GM19328 (cell line): Measurements from ENCODE around the gene PDXK.
A peak's percentile ranks its signal among the peaks of the same experiment; 100 is the strongest.

Experiments
- ATAC-seq: cut with Tn5 transposase; IDR thresholded peaks from one replicate; pipeline ENCODE4 v1.9.1; 2021; ENCODE audit warnings: mild to moderate bottlenecking, moderate library complexity; ENCODE audit not compliant: unreplicated experiment

The PDXK gene

DNA sequence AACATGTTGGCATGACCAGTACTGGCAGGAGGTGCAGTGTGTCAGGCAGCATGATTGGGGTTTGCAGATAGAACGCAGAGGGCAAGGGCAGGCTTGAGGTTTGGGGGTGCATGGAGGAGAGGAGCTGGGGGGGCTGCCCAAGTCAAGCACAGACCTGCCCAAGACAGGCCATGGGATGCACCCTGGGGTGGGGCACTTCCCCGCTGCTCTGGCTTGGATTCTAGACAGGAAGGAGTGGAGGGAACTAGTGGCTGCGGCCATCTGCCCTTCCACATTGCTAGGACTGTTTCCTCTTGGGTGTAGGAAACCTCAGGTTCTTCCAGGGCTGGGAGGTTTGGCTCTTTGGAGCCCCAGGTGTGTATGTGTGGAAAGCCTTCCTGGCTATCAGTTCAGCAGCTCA, 3.0 kb downstream of the PDXK start:
- ATAC-seq, result no peak

DNA sequence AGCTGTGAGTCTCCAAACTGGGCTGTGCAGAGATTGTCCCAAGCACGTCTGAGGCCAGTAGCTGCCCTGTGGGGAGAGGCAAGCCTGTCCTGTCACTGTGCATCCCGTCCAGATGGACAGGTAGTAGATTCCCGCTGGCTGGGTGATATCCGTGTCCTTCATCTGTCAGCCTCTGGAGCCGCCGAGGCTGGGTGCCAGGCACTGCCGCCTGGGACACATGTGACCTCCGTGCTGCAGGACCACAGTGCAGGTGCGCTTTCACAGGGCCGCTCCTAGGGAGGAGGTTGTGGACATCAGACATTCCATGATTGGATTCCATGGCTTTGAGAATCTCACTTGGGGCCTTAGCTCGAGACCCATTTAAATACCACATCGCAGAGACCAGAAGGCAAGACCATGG, 4.7 kb downstream of the PDXK start:
- no peak for ATAC-seq

DNA sequence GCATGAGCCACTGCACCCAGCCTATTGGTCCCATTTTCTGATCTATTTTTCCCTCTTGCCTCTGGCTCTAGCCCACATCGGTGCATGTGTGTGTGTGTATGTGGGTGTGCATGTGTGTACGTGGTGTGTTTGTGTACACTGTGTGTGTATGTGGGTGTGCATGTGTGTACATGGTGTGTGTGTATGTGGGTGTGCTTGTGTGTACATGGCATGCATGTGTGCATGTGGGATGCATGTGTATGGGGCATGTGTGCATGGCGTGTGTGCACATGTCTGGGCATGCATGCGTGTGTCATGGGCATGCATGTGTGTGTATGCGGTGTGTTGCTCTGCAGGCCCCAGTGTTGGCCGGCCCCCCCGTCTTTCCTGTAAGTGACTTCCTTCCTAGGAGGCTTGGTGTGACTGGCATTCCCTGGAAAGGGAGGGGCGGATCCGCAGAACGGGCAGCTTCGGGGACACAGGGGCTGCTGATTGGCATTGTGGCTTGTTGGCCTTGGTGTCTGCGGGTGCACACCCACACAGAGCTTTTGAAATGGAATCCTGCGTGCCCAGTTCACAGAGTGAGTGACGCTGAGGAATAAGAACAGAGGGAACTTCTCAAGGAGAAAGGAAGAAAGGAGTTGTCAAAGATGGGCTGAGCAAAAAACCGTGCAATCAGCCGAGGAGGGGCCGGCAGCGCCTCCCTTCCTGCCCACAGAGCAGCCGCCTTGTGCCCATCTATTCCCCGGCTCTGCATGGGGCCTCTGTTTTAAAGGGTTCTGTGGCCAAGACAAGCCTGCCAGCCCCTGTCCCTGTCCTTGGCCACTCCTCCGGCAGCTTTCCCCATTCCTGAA, 8.0 kb downstream of the PDXK start:
- ATAC-seq, result no peak

DNA sequence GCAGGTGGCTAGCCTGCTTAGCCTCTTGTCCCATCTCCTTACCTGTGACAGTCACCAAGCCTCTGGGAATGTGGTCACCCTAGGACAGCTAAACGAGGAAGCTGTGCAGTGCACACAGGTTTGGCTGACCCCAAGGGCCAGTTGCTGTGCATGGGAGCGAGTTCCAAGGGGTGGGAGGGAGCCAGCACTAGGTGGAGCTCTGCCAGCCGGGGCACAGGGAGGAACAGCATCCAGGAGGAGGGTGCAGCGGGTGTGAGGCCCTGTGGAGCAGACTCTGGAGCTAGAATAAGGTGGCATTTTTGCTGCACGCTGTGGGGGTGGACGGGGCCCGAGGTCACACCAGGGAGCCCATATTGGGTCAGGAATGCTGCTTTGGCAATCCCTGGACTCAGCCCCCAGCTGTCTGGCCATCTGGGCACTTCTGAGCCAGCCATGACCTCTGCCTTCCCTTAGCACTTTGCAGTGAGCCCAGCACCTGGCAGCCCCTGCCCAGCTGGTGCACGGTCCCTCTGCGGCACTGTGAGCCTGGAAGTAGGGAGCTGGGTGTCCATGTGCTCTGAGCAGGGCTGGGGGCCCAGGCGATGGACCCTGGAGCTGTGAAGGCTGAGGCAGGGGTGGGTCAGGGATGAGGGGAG, 8.7 kb downstream of the PDXK start:
- ATAC-seq, result no peak

DNA sequence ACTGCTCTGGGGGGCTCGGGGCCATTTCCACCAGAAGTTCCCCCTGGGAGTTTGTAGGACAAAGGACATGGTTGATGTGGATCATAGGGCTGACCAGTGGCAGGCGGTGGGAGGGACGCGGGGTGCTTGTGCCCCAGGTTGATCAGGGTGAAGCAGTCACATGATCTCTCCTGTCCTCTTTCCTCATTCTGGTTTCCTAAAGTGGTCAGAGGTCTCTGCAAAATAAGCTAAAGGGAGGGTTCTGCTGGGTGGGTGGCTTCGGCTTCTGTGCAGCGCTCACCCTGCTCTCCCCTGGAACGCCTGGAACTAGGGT, 9.2 kb downstream of the PDXK start:
- ATAC-seq, result no peak

DNA sequence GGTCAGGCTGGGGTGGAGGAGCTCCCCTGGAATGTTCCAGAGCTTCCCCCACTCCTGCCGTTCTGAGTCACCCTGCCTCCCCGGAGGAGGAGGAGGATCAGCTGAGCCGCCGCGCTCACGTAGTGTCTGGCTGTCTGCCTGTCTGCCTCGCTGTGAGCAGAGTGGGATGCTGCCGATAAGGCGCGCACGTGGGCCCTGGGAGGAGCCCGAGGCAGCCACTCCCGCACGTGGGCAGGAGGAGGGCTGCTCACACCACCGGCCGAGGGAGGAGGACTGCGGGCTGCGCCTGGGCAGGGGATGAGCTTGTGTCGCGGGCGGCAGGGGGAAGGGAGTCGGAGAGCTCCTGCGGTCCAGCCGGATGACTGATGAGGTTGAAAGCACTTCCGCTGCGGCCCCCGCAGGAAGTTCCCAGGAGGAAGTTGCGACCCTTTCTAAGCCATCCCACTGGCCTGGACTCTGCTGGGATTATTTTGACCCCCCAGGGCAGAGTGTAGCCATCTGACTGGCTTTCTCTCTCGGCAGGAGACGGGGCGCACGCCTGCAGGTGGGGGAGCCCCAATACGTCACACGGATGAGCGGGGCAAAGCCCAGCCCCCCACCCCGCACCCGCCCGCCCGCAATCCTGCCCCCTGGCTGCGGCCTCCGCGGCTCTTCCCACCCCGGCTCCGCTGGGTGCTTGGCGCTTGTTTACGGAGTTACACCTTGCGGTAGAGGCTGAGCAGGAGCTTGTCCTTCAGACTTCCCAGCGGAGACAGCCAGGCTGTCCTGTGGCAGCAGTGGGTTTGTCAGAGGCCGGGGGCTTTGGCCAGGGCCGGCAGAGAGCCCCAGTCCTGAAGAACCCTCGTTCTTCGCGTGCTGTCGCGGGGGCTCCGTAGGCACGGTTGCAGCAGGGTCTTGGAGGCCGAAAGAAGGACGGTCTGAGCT, 9.8 kb downstream of the PDXK start:
- ATAC-seq, result peak; percentile 55

DNA sequence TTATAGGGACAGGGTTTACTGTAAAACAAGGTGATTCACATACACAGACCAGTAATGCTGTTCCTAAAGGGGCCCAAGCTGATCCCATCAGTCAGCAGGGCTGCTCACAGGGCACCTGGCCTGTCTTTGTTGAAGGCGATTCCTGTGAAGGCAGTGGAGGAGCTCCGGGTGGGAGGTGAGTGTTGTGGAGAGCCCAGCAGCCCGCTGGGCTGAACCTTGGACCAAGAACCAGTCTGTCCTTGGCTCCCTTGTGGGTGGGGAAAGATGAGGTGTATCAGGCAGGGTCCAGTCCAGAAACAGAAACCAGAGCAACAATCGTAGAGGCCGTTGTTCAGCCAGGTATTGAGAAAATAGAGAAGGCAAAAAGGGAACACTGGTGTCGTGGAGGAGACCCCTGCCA, 12.5 kb downstream of the PDXK start:
- no peak for ATAC-seq

DNA sequence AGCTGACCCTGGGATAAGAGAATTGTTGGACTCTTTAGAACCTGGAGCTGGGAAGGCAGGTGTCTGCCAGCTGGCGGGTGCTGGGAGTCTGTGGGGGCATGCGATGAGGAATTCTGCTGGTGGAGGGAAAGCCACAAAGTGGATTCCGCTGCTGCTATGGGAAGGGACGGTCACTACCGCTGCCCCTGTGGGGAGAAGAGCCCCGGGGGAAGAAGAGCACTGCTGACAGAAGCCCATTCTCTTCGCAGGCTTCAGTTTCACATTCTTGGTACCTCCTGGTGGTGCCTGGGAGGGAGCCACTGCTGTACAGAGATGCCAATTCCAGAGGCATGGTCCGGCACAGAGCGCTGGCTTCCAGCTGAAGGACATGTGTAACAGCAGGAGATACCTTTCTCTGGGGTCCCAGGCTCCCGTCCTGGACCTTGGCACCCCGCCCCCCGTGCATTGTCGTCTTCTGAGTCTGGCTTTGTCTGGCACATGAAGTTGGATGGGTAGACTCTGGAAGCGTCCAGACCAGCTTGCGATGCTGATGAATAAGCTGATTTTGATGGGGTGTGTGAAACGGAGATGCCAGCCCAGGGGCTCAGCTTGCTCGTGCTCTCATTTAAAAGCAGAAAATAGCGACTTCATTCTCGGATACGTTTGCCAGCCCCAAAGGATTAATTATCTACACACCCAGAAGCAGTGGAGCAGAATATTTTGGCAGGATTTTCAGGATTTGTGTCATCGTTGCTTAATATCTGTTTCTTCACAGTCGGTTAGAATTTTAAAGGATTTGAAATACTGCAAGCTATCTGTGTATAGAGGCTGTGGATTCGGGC, 13.2 kb downstream of the PDXK start:
- no peak for ATAC-seq

DNA sequence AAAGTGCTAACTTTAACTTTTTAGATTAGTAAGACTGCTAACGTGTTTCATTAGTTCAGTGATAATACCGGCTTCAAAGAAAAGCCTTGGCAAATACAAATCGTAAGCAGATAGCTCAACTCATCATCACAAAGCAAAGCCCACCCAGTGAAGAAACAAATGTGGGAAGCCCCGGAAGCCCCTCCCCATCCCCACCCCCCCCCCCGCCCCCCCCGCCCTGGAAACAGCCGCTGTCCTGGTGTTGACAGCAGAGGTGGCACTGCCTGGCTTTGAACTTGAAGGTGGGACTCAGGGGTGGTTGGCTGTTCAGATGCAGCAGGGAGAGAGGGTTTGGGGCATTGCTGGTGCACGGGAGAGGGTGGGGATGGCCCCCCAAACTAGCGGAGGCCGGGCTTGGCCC, 14.1 kb downstream of the PDXK start:
- ATAC-seq, result no peak

DNA sequence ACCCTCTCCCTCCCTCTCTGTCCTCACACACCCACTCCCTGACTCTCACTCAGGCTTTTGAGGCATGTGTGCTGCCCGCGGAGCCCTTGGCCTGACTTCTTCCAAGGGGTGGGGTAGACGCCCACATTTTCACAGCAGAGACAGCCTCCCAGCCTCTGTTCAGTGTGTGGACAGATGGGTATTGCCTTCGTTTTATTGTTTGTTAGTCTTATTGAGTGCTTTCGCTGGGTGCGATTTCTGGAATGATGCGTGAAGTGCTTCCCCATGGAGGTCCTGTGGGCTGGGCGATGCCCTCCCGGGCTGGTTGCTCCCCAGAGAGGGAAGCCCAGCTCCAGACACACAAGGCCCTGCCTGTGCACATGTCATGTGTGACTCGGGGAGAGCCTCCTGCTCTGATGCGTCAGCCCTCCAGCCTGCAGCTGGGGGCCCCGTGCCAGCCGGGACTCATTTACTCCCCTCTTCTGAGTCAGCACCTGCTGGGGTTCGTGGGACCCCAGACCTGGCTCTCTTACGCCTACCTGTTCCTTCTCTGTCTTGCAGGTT, 14.7 kb downstream of the PDXK start:
- ATAC-seq, result no peak

DNA sequence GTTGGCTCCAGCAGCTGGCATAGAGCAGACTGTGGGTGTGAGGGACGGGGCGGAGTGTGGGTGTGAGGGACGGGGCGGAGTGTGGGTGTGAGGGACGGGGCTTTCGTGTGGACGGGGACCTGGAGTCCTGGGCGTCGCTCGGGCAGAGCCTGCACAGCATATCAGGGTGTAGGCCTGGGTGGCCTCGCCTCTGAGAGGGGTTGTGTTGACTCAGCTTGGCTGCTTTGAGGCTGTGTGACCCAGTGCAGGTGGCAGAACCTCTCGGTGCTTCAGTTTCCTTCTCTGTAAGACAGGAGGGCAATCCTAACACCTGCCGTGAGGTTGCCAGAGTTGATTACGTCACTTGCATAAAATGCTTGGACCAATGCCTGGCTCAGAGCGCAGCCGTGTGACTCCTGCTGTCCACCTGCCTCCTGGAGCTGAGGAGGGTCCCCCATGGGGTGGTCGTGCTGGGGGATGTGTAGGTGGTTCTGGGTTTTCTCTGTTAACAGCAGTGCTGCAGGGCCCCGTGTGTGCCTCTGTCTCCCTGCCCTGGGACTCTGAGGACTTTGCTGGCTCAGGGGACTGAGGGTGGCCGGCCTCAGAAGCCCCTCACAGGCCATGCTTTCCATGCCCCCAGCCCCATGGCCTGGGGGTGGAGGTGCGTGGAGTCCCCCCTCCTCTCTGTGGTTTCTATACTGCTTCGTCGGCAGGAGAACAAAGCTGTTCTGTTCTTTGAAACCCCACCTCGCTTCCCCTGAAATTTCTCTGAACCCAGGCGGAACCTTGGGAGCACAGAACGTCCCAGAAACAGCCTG, 15.4 kb downstream of the PDXK start:
- ATAC-seq, result no peak

DNA sequence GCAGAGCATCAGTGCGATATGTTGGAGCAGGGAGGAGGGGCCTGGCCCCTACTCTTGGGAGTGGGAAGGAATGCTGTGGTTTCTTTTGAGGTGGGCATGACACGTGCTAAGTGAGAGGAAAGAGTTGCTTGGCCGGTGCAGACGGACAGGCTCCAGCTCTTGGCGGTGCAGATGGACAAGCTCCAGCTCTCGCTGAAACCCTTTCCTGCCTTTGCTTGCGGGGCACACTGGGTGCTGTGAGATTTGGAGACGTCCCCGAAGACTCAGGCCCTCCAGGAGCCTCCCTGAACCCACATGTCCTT, 15.9 kb downstream of the PDXK start:
- ATAC-seq, result no peak

DNA sequence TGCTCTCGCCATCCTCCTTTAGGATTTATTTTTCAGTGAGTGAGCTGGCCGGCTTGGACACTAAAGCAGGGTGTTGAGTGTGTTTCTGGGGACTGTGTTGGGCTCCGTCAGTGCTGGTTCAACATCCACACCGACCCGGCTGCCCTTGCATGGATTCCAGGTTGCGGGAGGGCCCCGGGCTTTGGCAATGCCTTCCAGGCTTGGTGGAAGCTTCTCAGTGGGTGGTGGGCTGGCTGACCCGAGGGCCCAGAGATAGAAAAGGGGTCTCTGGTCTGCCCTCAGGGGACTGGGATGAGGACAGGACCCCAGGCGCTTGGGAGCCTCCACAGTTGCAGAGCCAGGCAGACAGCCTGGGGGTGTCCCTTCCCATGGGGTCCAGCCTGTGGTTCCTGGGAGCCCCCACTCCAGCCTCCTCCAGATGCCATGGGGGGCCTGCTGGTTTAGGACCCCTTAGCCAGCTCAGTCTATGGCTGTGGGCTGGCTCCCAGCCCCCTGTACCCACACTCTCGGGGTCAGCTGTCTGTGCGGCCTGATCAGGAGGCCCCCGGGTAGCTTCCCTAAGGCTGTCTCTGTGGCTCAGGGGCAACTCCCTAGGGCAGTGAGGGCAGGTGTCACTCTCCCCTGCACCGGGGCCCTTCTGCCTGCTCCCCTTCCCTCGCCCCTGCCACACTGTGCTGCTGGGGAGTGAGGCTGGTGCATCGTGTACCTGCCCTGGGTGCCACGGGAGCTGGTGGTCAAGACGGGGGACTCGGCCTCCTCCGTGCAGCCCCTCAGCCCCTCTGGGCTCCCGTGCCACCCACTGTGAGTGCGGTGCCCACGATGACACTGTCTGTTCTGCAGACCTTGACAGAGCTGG, 16.5 kb downstream of the PDXK start:
- ATAC-seq, result no peak

DNA sequence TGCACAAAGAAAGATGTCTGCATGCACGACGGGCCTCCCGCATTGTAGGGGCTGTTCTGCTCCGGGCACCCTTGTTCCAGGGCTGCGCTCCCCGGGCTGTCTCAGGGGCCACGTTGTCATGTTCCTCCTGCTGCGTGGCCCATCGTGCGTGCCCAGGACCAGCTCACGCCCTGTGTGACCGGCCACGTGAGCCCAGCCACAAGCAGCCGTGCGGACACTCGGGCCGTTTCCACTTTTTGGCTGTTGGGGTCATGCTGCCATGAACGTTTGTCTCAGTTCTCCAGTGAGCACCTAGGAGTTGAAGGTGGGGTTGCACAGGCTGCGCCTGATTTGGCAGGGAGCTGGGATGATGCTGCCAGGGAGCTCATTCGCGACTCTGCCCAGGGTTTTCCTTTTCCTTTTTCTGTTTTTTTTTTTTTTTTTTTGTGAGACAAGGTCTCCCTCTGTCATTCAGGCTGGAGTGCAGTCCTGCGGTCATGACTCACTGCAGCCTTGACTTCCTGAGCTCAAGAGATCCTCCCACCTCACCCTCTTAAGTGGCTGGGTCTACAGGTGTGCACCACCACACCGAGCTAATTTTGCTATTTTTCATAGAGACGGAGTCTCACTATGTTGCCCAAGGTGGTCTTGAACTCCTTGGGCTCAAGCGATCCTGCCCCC, 17.4 kb downstream of the PDXK start:
- ATAC-seq, result no peak

DNA sequence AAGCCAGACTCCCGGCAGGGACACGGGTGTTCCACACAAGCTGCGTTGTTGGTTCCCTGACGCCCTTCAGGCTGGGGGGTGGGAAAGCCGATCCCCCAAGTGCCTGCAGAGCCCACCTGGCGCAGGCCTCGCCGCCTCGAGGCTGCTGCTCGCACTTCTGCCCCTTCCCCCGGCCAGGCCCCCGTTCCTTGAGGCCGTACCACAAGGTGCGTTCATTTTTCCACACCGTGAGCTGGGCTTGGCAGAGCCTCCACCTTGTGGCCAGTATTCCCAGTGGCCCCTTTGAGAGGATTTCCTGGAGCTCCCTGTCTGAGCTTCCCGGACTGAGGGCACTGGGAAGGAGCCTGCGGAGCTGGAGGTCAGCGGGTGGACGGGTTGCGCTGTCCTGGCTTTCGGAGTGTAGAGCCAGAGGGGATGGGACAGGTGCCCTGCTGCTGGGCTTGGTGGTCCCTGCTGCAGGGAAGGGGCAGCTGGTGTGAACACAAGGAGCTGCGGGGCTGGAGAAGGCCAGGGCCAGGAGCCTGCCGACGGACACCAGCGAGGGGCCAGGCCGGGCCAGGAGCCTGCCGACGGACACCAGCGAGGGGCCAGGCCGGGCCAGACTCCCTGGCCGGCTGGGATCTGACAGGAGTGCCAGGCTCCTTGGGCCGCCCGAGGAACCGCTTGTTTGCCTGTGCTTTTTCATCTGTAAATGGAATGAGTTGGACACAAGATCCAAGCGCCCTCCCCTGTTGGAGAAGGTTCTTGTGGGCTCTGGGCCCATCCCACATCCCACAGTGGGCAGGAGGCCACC, 18.4 kb downstream of the PDXK start:
- ATAC-seq, result no peak

DNA sequence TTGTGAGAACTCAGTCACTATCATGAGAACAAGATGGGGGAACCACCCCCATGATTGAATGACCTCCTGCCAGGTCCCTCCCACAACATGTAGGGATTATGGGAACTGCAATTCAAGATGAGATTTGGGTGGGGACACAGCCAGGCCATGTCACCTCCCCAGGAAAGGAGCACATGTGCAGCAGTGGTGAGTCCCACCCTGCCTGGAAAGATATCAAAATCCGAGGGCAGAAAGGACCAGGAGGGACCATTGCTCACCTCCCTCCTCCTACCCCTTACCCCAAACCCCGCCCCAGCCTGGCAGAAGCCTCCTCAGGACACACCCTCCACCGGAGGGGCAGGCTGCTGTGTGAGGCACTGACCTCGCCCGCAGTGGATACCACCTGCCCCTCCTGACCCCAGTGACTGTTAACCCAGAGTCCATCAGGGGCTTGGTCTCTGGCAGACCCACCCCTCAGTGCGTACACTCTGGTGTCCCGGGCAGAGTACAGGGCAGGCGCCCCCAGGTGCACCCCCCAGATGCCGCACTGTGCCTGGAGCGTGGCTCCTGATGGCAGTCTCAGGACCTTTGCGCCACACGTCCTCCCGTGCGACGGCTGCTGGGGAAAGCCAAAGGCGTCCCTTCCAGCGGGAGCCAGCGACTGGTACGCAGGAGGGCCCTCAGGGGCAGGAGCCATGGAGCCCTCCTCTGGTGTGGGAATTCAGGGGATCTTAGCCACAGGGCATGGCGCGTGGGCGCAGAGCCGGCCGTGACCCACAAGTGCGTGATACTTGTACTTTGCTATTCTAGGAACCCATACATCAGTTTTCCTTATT, 20.9 kb downstream of the PDXK start:
- no peak for ATAC-seq
